Smooth muscle cell (in vitro differentiated cells): ENCODE results near the gene CXCR5. TPM values are rescaled to one million over a fixed set of nuclear protein-coding genes. Genes with fewer than 3 reads are reported as not detected.

Experiments used
- DNase-seq: peaks from one replicate; lab custom pipeline; 2025; ENCODE audit not compliant: unreplicated experiment; lab: John Stamatoyannopoulos, UW
- H2AFZ ChIP-seq: fragments of 200-600 bp; sonication (generic); 2 replicates; pipeline ENCODE4 v1.6.0; 2016; ENCODE audit warnings: antibody characterized with exemption, low read depth, mild to moderate bottlenecking
- H3F3A ChIP-seq: fragments of 200-600 bp; sonication (generic); 2 replicates; pipeline ENCODE4 v1.6.0; 2017; ENCODE audit warnings: antibody characterized with exemption, low read depth
- H3K27ac ChIP-seq: fragments of 200-600 bp; sonication (generic); 2 replicates; pipeline ENCODE4 v1.5.1; 2016; ENCODE audit warnings: low read depth, mild to moderate bottlenecking
- H3K27me3 ChIP-seq: fragments of 200-600 bp; sonication (generic); 2 replicates; pipeline ENCODE4 v1.6.1; 2016; ENCODE audit warnings: low read depth, mild to moderate bottlenecking
- H3K36me3 ChIP-seq: fragments of 200-600 bp; sonication (generic); 2 replicates; pipeline ENCODE4 v1.5.1; 2016; ENCODE audit warnings: low read depth
- H3K4me1 ChIP-seq: fragments of 200-600 bp; sonication (generic); 2 replicates; pipeline ENCODE4 v1.5.1; 2016; ENCODE audit warnings: low read depth
- H3K4me2 ChIP-seq: fragments of 200-600 bp; sonication (generic); 2 replicates; pipeline ENCODE4 v1.6.0; 2016; ENCODE audit warnings: mild to moderate bottlenecking
- H3K4me3 ChIP-seq: fragments of 200-600 bp; sonication (generic); 2 replicates; pipeline ENCODE4 v1.5.1; 2016; ENCODE audit warnings: mild to moderate bottlenecking
- H3K79me2 ChIP-seq: fragments of 200-600 bp; sonication (generic); 2 replicates; pipeline ENCODE4 v1.6.0; 2016; ENCODE audit warnings: low read depth, mild to moderate bottlenecking
- H3K9ac ChIP-seq: fragments of 200-600 bp; sonication (generic); 2 replicates; pipeline ENCODE4 v1.6.0; 2016; ENCODE audit warnings: low read depth
- H3K9me3 ChIP-seq: fragments of 200-600 bp; sonication (generic); replicated peaks from 2 replicates; pipeline ENCODE4 v1.5.1; 2016; ENCODE audit warnings: low read depth
- H4K20me1 ChIP-seq: fragments of 200-600 bp; sonication (generic); 2 replicates; pipeline ENCODE4 v1.6.0; 2016; ENCODE audit warnings: low read depth
- WGBS: methylation state at CpG from one replicate; pipeline ENCODE4 v1.1.7; 2016; ENCODE audit warnings: low lambda C conversion rate; 5-methylcytosine and 5-hydroxymethylcytosine counted together
- microRNA-seq: library from miRNA; unstranded; fragments of <30 nt; microRNA quantifications from one replicate; pipeline ENCODE4, GENCODE V29; 2016; ENCODE audit warnings: borderline number of aligned reads
- polyA plus RNA-seq: library from polyadenylated mRNA; unstranded; fragments of >200 nt; fragmentation: Nextera tagmentation; extraction: Ambion mirVana; gene quantifications from 2 replicates; pipeline ENCODE4 v1.2.1, GENCODE V29; 2016
- small RNA-seq: library from RNA; depleted of rRNA; stranded (forward); fragments of <200 nt; gene quantifications from one replicate; pipeline ENCODE3, GENCODE V24; 2014
- total RNA-seq: library from RNA; depleted of rRNA; stranded (reverse); fragments of >200 nt; gene quantifications from 2 replicates; pipeline ENCODE4 v1.2.3, GENCODE V29; 2014
- TF ChIP-seq, protein P1 (sequence below): fragments of 200-600 bp; sonication (generic); IDR thresholded peaks from 2 replicates; pipeline ENCODE4 v1.5.1; 2017; ENCODE audit warnings: borderline replicate concordance, mild to moderate bottlenecking, antibody characterized with exemption; ENCODE audit not compliant: insufficient read depth, poor library complexity, severe bottlenecking

Gene CXCR5
- total and polyA plus RNA-seq, 2 experiments from 2014 or later: not detected

DNA sequence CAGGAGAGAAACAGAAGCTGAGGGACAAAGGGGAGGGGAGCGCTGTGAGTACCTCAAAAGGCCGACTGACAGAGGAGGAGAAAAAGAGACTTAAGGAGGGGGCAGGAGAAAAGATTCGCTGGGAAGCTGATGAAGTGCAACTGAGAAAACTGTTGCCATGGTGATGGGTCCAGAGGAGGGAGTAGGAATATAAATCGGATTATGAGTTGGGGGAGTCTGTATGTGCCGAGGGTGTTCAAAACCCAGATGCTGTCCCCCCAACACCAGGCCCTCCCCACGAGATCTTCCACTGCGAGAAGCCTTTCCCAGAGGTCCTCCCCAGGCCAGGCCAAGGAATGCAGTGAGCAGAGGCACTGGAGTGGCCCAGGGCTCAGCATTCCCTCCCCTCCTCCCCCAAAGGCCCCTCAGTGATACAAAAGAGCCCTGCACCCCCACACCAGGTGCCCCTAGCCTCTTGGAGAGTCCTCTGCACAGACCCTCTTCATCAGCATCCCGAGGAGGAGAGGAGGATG lies 55.8 kb downstream of the CXCR5 start:
- 80% methylated on average over 8 of the region's 8 CpGs for WGBS
- no peak overlapping the region for H3K9ac ChIP-seq
- no peaks in the 10 kb centered on the region for H3K27me3 ChIP-seq
- H2AFZ ChIP-seq: no peak overlapping the region
- DNase-seq: no peak
- no peaks in the 10 kb centered on the region for H3F3A ChIP-seq
- no peaks in the 10 kb centered on the region for H3K9me3 ChIP-seq
- TF ChIP-seq, protein P1, sequence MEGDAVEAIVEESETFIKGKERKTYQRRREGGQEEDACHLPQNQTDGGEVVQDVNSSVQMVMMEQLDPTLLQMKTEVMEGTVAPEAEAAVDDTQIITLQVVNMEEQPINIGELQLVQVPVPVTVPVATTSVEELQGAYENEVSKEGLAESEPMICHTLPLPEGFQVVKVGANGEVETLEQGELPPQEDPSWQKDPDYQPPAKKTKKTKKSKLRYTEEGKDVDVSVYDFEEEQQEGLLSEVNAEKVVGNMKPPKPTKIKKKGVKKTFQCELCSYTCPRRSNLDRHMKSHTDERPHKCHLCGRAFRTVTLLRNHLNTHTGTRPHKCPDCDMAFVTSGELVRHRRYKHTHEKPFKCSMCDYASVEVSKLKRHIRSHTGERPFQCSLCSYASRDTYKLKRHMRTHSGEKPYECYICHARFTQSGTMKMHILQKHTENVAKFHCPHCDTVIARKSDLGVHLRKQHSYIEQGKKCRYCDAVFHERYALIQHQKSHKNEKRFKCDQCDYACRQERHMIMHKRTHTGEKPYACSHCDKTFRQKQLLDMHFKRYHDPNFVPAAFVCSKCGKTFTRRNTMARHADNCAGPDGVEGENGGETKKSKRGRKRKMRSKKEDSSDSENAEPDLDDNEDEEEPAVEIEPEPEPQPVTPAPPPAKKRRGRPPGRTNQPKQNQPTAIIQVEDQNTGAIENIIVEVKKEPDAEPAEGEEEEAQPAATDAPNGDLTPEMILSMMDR: no peak
- no peak overlapping the region for H3K4me2 ChIP-seq
- no peaks in the 10 kb centered on the region for H3K79me2 ChIP-seq
- H4K20me1 ChIP-seq: no peaks in the 10 kb centered on the region
- no peak overlapping the region for H3K27ac ChIP-seq
- no peak overlapping the region for H3K4me3 ChIP-seq
- H3K36me3 ChIP-seq: no peaks in the 10 kb centered on the region
- H3K4me1 ChIP-seq: peaks cover 12% of the 10 kb centered on the region

DNA sequence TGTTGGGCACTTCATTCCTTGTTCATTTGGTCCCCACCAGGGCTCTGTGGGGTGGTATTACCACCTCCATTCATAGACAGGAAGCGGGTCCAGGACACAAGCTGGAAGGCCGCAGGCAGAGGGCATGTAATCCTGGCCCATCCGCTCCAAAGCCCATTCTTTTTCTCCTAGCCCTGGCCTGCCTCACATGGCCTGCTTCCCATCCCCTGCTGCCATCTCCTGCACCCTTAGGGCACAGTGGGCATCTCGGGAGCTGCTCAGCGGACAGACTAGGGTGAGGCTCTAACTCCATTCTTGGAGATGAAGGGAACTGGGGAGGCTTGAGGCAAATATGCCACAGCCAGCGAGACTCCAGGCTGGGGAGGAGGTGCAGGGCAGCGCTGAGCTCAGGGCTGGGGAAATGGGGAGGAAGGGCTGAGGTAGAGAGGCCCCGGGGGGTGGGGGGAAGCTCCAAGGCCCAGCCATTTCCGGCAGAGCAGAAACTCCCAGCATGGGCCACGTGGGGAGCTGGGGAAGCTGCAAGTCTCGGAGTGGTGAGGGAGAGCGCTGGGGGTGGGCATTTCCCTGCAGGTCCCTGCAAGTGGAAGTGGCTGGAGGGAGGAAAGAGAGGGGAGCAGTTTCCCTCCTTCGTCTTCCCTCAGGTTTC lies 56.4 kb downstream of the CXCR5 start:
- Histone ChIP-seq H4K20me1 (no peaks in the 10 kb centered on the region), H3K9me3 (no peaks in the 10 kb centered on the region), H3K4me1 (peaks cover 12% of the 10 kb centered on the region), H3K36me3 (no peaks in the 10 kb centered on the region), H3F3A (no peaks in the 10 kb centered on the region), H3K79me2 (no peaks in the 10 kb centered on the region), H3K9ac (no peak overlapping the region), H3K27me3 (no peaks in the 10 kb centered on the region), H3K27ac (no peak overlapping the region), H2AFZ (peak overlapping the region; percentile 79), H3K4me2 (peak overlapping the region; percentile 48), H3K4me3 (no peak overlapping the region)
- WGBS: 51% methylated on average over 11 of the region's 13 CpGs
- TF ChIP-seq, protein P1: no peak
- DNase-seq: no peak

DNA sequence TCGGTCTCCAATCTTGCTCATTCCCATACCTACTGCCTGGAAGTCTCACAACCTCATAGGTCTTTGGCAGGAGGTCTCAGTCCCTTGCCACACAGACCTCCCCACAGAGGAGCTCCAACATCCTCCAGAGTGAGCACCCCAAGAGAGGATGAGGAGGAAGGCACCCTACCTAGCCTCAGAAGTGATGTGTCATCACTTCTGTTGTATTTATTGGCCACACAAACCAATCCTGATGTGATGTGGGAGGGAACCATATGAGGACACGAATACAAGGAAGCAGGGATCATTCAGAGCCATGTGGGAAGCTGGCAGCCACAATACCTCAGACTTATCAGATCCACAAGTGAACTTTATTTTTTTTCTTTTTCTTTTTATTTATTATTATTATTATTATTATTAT lies 63.4 kb downstream of the CXCR5 start:
- Histone ChIP-seq H4K20me1 (no peaks in the 10 kb centered on the region), H3K9ac (no peak overlapping the region), H3K36me3 (no peaks in the 10 kb centered on the region), H2AFZ (no peak overlapping the region), H3K79me2 (no peaks in the 10 kb centered on the region), H3K4me3 (no peak overlapping the region), H3K4me1 (no peaks in the 10 kb centered on the region), H3F3A (no peaks in the 10 kb centered on the region), H3K9me3 (no peaks in the 10 kb centered on the region), H3K27ac (no peak overlapping the region), H3K4me2 (no peak overlapping the region), H3K27me3 (no peaks in the 10 kb centered on the region)
- TF ChIP-seq, protein P1: no peak
- WGBS: 88% methylated on average over 1 of the region's 2 CpGs
- DNase-seq: no peak

Small RNA genes lying within 50 kb of the gene (microRNA-seq; reads per million reads assigned to microRNA genes)
- gene MIR4492: not detected

Small RNA genes lying within 50 kb of the gene (small RNA-seq; reads per million reads assigned to genes)
- gene MIR4492 (not detected), gene RF00019 (not detected), gene RN7SL688P (not detected)

Other genes starting within 250 kb of the CXCR5 start
- not detected in 2 replicates for gene TREH, start 204.2 kb upstream of the CXCR5 start, total RNA-seq
- gene TREH, start 204.2 kb upstream of the CXCR5 start, polyA plus RNA-seq: 0.49 and 0.96 TPM in 2 replicates
- gene DDX6, start 92.7 kb upstream of the CXCR5 start, total RNA-seq: 187 and 190 TPM in 2 replicates
- gene DDX6, start 92.7 kb upstream of the CXCR5 start, polyA plus RNA-seq: 15.3 and 17.9 TPM in 2 replicates
- gene BCL9L, start 42.0 kb downstream of the CXCR5 start, total RNA-seq: 10.5 and 10.8 TPM in 2 replicates
- 11.4 and 19.0 TPM in 2 replicates for gene BCL9L, start 42.0 kb downstream of the CXCR5 start, polyA plus RNA-seq
- not detected in 2 replicates for gene UPK2, start 72.4 kb downstream of the CXCR5 start, total RNA-seq
- gene UPK2, start 72.4 kb downstream of the CXCR5 start, polyA plus RNA-seq: 1.4 and 2.5 TPM in 2 replicates
- not detected in 2 replicates for gene FOXR1, start 87.9 kb downstream of the CXCR5 start, total RNA-seq
- not detected in 2 replicates for gene FOXR1, start 87.9 kb downstream of the CXCR5 start, polyA plus RNA-seq
- 14.9 and 17.8 TPM in 2 replicates for gene CENATAC, start 114.2 kb downstream of the CXCR5 start, total RNA-seq
- 5.3 and 20.9 TPM in 2 replicates for gene CENATAC, start 114.2 kb downstream of the CXCR5 start, polyA plus RNA-seq
- 1,510 and 1,616 TPM in 2 replicates for gene RPS25, start 134.5 kb downstream of the CXCR5 start, total RNA-seq
- 975 and 1,078 TPM in 2 replicates for gene RPS25, start 134.5 kb downstream of the CXCR5 start, polyA plus RNA-seq
- gene TRAPPC4, start 134.9 kb downstream of the CXCR5 start, total RNA-seq: 55.2 and 103 TPM in 2 replicates
- 157 and 168 TPM in 2 replicates for gene TRAPPC4, start 134.9 kb downstream of the CXCR5 start, polyA plus RNA-seq
- gene SLC37A4, start 147.0 kb downstream of the CXCR5 start, total RNA-seq: 17.5 and 22.3 TPM in 2 replicates
- 22.8 and 28.9 TPM in 2 replicates for gene SLC37A4, start 147.0 kb downstream of the CXCR5 start, polyA plus RNA-seq
- gene HYOU1, start 173.3 kb downstream of the CXCR5 start, total RNA-seq: 98.1 and 122 TPM in 2 replicates
- gene HYOU1, start 173.3 kb downstream of the CXCR5 start, polyA plus RNA-seq: 79.8 and 90.4 TPM in 2 replicates
- gene VPS11, start 183.9 kb downstream of the CXCR5 start, total RNA-seq: 32.3 and 33.8 TPM in 2 replicates
- 33.1 and 38.7 TPM in 2 replicates for gene VPS11, start 183.9 kb downstream of the CXCR5 start, polyA plus RNA-seq
- 13.9 and 33.7 TPM in 2 replicates for gene HMBS, start 201.0 kb downstream of the CXCR5 start, total RNA-seq
- 39.9 and 43.4 TPM in 2 replicates for gene HMBS, start 201.0 kb downstream of the CXCR5 start, polyA plus RNA-seq
- 26.2 and 40.5 TPM in 2 replicates for gene DPAGT1, start 218.0 kb downstream of the CXCR5 start, total RNA-seq
- 68.1 and 73.7 TPM in 2 replicates for gene DPAGT1, start 218.0 kb downstream of the CXCR5 start, polyA plus RNA-seq
- 4.8 and 10.6 TPM in 2 replicates for gene C2CD2L, start 223.5 kb downstream of the CXCR5 start, total RNA-seq
- gene C2CD2L, start 223.5 kb downstream of the CXCR5 start, polyA plus RNA-seq: 7.2 and 9.2 TPM in 2 replicates
- 17.3 and 18.6 TPM in 2 replicates for gene HINFP, start 237.7 kb downstream of the CXCR5 start, total RNA-seq
- 11.2 and 15.6 TPM in 2 replicates for gene HINFP, start 237.7 kb downstream of the CXCR5 start, polyA plus RNA-seq